IPS-18a (cell line): ENCODE measurements around the gene SPTLC1.
A peak's percentile ranks its signal among the peaks of the same experiment; 100 is the strongest.
"Not testable (repeated sequence)": the region's sequence is repeated elsewhere in the genome, so short reads cannot be mapped to it uniquely, and the experiment has no call there.

Experiments used
- H3K27ac ChIP-seq: one replicate; pipeline ENCODE4 v1.5.1; 2013; ENCODE audit warnings: low read length
- H3K27me3 ChIP-seq: one replicate; pipeline ENCODE4 v1.6.1; 2013; ENCODE audit warnings: mild to moderate bottlenecking, low read length; ENCODE audit not compliant: control insufficient read depth, insufficient read depth
- H3K36me3 ChIP-seq: one replicate; pipeline ENCODE4 v1.6.1; 2013; ENCODE audit warnings: low read depth, low read length; ENCODE audit not compliant: control insufficient read depth
- H3K4me1 ChIP-seq: one replicate; pipeline ENCODE4 v1.6.1; 2013; ENCODE audit warnings: low read depth, low read length; ENCODE audit not compliant: control insufficient read depth
- H3K4me3 ChIP-seq: one replicate; pipeline ENCODE4 v1.5.1; 2013; ENCODE audit warnings: low read length
- H3K9ac ChIP-seq: one replicate; pipeline ENCODE4 v1.6.1; 2013; ENCODE audit warnings: mild to moderate bottlenecking, low read length, moderate library complexity
- H3K9me3 ChIP-seq: one replicate; pipeline ENCODE4 v1.6.1; 2013; ENCODE audit warnings: low read depth, low read length; ENCODE audit not compliant: control insufficient read depth

Gene SPTLC1

GRCh38 chr9:92138960-92139540, 23.8 kb upstream of the SPTLC1 start:
- not testable (repeated sequence) for H3K4me1 ChIP-seq, H3K9ac ChIP-seq, H3K4me3 ChIP-seq, H3K27ac ChIP-seq, H3K9me3 ChIP-seq, H3K36me3 ChIP-seq
- H3K27me3 ChIP-seq: peaks cover 23% of the 10 kb centered on the region

GRCh38 chr9:92138157-92138959, 23.1 kb upstream of the SPTLC1 start:
- Histone ChIP-seq H3K36me3 (no peaks in the 10 kb centered on the region), H3K27ac (no peak overlapping the region), H3K9me3 (no peaks in the 10 kb centered on the region), H3K9ac (no peak overlapping the region), H3K4me1 (no peaks in the 10 kb centered on the region), H3K27me3 (peaks cover 23% of the 10 kb centered on the region), H3K4me3 (no peak overlapping the region)

- no peak overlapping the region for H3K27ac ChIP-seq
- no peaks in the 10 kb centered on the region for H3K4me1 ChIP-seq
- no peak overlapping the region for H3K4me3 ChIP-seq
- no peaks in the 10 kb centered on the region for H3K36me3 ChIP-seq
- peaks cover 11% of the 10 kb centered on the region for H3K27me3 ChIP-seq
- H3K9me3 ChIP-seq: no peaks in the 10 kb centered on the region
- H3K9ac ChIP-seq: no peak overlapping the region
Observed at GRCh38 chr9:92136184-92136858, 21.1 kb upstream of the SPTLC1 start.

- no peaks in the 10 kb centered on the region for H3K4me1 ChIP-seq
- H3K9ac ChIP-seq: no peak overlapping the region
- H3K9me3 ChIP-seq: no peaks in the 10 kb centered on the region
- H3K27ac ChIP-seq: no peak overlapping the region
- H3K4me3 ChIP-seq: no peak overlapping the region
- no peaks in the 10 kb centered on the region for H3K36me3 ChIP-seq
- H3K27me3 ChIP-seq: peaks cover 4% of the 10 kb centered on the region
Observed at GRCh38 chr9:92135576-92135975, 20.4 kb upstream of the SPTLC1 start.

- Histone ChIP-seq H3K4me1 (no peaks in the 10 kb centered on the region), H3K9ac (no peak overlapping the region), H3K4me3 (peak overlapping the region; percentile 9), H3K36me3 (no peaks in the 10 kb centered on the region), H3K9me3 (no peaks in the 10 kb centered on the region), H3K27ac (no peak overlapping the region), H3K27me3 (no peaks in the 10 kb centered on the region)
Observed at GRCh38 chr9:92133949-92134604, 18.9 kb upstream of the SPTLC1 start.

- H3K4me3 ChIP-seq, H3K4me1 ChIP-seq, H3K9ac ChIP-seq, H3K9me3 ChIP-seq, H3K27ac ChIP-seq, H3K27me3 ChIP-seq, H3K36me3 ChIP-seq: not testable (repeated sequence)
Observed at GRCh38 chr9:92132913-92133312, 17.7 kb upstream of the SPTLC1 start.

GRCh38 chr9:92132501-92132900, 17.3 kb upstream of the SPTLC1 start:
- Histone ChIP-seq H3K9me3 (no peaks in the 10 kb centered on the region), H3K27me3 (no peaks in the 10 kb centered on the region), H3K4me1 (no peaks in the 10 kb centered on the region)

GRCh38 chr9:92122800-92123199, 7.6 kb upstream of the SPTLC1 start:
- Histone ChIP-seq H3K27ac (no peak overlapping the region), H3K4me1 (no peaks in the 10 kb centered on the region), H3K9me3 (no peaks in the 10 kb centered on the region), H3K9ac (no peak overlapping the region), H3K4me3 (no peak overlapping the region), H3K27me3 (no peaks in the 10 kb centered on the region), H3K36me3 (no peaks in the 10 kb centered on the region)

More at GRCh38 chr9:92132501-92132900, 17.3 kb upstream of the SPTLC1 start:
- H3K4me3 ChIP-seq: no peak overlapping the region
- no peaks in the 10 kb centered on the region for H3K36me3 ChIP-seq
- no peak overlapping the region for H3K9ac ChIP-seq
- no peak overlapping the region for H3K27ac ChIP-seq

- H3K27ac ChIP-seq: no peak overlapping the region
- H3K9me3 ChIP-seq: no peaks in the 10 kb centered on the region
- no peaks in the 10 kb centered on the region for H3K4me1 ChIP-seq
- no peak overlapping the region for H3K9ac ChIP-seq
- H3K36me3 ChIP-seq: no peaks in the 10 kb centered on the region
- H3K4me3 ChIP-seq: no peak overlapping the region
- no peaks in the 10 kb centered on the region for H3K27me3 ChIP-seq
Observed at GRCh38 chr9:92122061-92122460, 6.8 kb upstream of the SPTLC1 start.

- Histone ChIP-seq H3K36me3 (no peaks in the 10 kb centered on the region), H3K4me1 (no peaks in the 10 kb centered on the region), H3K27me3 (no peaks in the 10 kb centered on the region), H3K4me3 (no peak overlapping the region), H3K9ac (no peak overlapping the region), H3K9me3 (no peaks in the 10 kb centered on the region), H3K27ac (no peak overlapping the region)
Observed at GRCh38 chr9:92121265-92121664, 6.1 kb upstream of the SPTLC1 start.

GRCh38 chr9:92120138-92120537, 4.9 kb upstream of the SPTLC1 start:
- Histone ChIP-seq H3K36me3 (no peaks in the 10 kb centered on the region), H3K4me1 (no peaks in the 10 kb centered on the region), H3K27ac (no peak overlapping the region), H3K9ac (no peak overlapping the region), H3K27me3 (no peaks in the 10 kb centered on the region), H3K4me3 (no peak overlapping the region), H3K9me3 (no peaks in the 10 kb centered on the region)
